A673 (cell line): ENCODE measurements around the gene TRAF3IP3. TPM values are rescaled to one million over a fixed set of nuclear protein-coding genes. Genes with fewer than 3 reads are reported as not detected.

Experiments
- BruUV-seq: library from RNA; stranded (reverse); fragments of 400-500 nt; replicated peaks from 2 replicates; lab custom pipeline; 2021; lab: Mats Ljungman, UMichigan
- CTCF ChIA-PET: fragments of 300-600 bp; sonication (Branson Sonifier 250); formaldehyde crosslinking; loops from one replicate; lab custom pipeline; 2022; ENCODE audit warnings: antibody characterized with exemption; lab: Charles Lee
- POLR2A ChIA-PET: fragments of 300-600 bp; sonication (Branson Sonifier 250); formaldehyde crosslinking; loops from one replicate; lab custom pipeline; 2022; ENCODE audit warnings: antibody characterized with exemption; ENCODE audit not compliant: low non-redundant PET; lab: Charles Lee
- DNase-seq: peaks from one replicate; pipeline ENCODE4 v3.0.0-alpha.2; 2015; ENCODE audit warnings: low spot score
- H3K27ac ChIP-seq: fragments of 200-600 bp; sonication (generic); 2 replicates; pipeline ENCODE4 v1.5.1; 2016; ENCODE audit warnings: mixed run types, low read depth, mild to moderate bottlenecking, mixed read lengths, antibody characterized with exemption, low read length; ENCODE audit not compliant: poor library complexity, severe bottlenecking
- H3K27me3 ChIP-seq: fragments of 200-600 bp; sonication (generic); replicated peaks from 2 replicates; pipeline ENCODE4 v1.6.1; 2017; ENCODE audit warnings: mixed run types, low read depth, mild to moderate bottlenecking, mixed read lengths, antibody characterized with exemption, low read length; ENCODE audit not compliant: insufficient read depth, poor library complexity
- H3K36me3 ChIP-seq: fragments of 200-600 bp; sonication (generic); 2 replicates; pipeline ENCODE4 v1.6.1; 2016; ENCODE audit warnings: mixed run types, mild to moderate bottlenecking, mixed read lengths, antibody characterized with exemption, low read length; ENCODE audit not compliant: insufficient read depth, poor library complexity, severe bottlenecking
- H3K4me1 ChIP-seq: fragments of 200-600 bp; sonication (generic); 2 replicates; pipeline ENCODE4 v1.6.1; 2017; ENCODE audit warnings: mixed run types, mild to moderate bottlenecking, mixed read lengths, antibody characterized with exemption, low read length; ENCODE audit not compliant: insufficient read depth, poor library complexity, severe bottlenecking
- H3K4me3 ChIP-seq: fragments of 200-600 bp; sonication (generic); 2 replicates; pipeline ENCODE4 v1.5.1; 2016; ENCODE audit warnings: low read depth, mixed run types, mild to moderate bottlenecking, mixed read lengths, low read length; ENCODE audit not compliant: poor library complexity, severe bottlenecking
- H3K9me3 ChIP-seq: fragments of 200-600 bp; sonication (generic); 2 replicates; pipeline ENCODE4 v1.6.1; 2016; ENCODE audit warnings: mixed run types, low read depth, mild to moderate bottlenecking, mixed read lengths, antibody characterized with exemption, low read length; ENCODE audit not compliant: poor library complexity, severe bottlenecking
- CTCF ChIP-seq: fragments of 300-800, 200-600 bp; sonication (generic); conservative IDR thresholded peaks from 2 replicates; pipeline ENCODE4 v1.5.1; 2017; ENCODE audit warnings: low read depth, mild to moderate bottlenecking, antibody characterized with exemption, low read length, moderate library complexity, mixed read lengths
- EZH2 ChIP-seq: fragments of 200-600 bp; sonication (generic); IDR thresholded peaks from 2 replicates; pipeline ENCODE4 v1.6.1; 2017; ENCODE audit warnings: borderline replicate concordance, low read depth, mild to moderate bottlenecking, mixed read lengths, antibody characterized with exemption, low read length; ENCODE audit not compliant: poor library complexity, severe bottlenecking
- intact Hi-C: fragments of 100-400 bp; cut with micrococcal nuclease; formaldehyde crosslinking; loops from one replicate; pipeline ENCODE4 v1.10.0; 2022; ENCODE audit not compliant: unreplicated experiment
- total RNA-seq: library from RNA; stranded (reverse); gene quantifications from 2 replicates; pipeline ENCODE4 v1.2.3, GENCODE V29; 2021

The TRAF3IP3 gene
- total RNA-seq, 1 experiment from 2014 or later = 1.6 TPM

DNA sequence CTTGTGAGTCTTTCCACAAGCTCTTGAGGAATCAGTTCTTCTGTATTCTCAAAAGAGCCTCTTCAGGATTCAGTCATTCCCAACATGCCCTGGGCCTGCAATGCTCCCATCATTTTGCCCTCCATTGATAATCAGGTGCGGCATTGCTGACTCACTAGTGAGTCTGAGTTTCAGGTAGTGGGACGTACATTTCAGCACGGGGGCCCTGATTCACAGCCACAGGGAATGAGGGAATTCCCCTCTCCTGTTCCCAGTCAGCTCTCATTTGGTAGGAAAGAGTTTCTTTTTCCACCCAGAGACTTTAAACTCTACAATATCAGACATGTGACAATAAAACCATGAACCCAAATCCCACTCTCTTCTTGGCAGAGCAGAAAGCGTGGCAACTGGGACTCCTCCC, 53.8 kb downstream of the TRAF3IP3 start:
- no peak for DNase-seq
- Histone ChIP-seq H3K4me3 (no peak overlapping the region), H3K36me3 (no peaks in the 10 kb centered on the region), H3K27ac (no peak overlapping the region), H3K4me1 (peaks cover 7% of the 10 kb centered on the region), H3K9me3 (no peaks in the 10 kb centered on the region), H3K27me3 (no peaks in the 10 kb centered on the region)
- BruUV-seq = no TSS peak
- CTCF ChIA-PET = no interaction called here
- TF ChIP-seq CTCF (no peak), EZH2 (no peak)
- POLR2A ChIA-PET = no interaction called here
- intact Hi-C loops = no loop called here

- H3K4me3 ChIP-seq = no peak overlapping the region
- H3K4me1 ChIP-seq = peaks cover 6% of the 10 kb centered on the region
- DNase-seq = no peak
- TF ChIP-seq EZH2 = no peak
- BruUV-seq = no TSS peak
- CTCF ChIA-PET = no interaction called here
- POLR2A ChIA-PET = no interaction called here
- H3K9me3 ChIP-seq = no peaks in the 10 kb centered on the region
- intact Hi-C loops = no loop called here
- H3K27ac ChIP-seq = no peak overlapping the region
- no peaks in the 10 kb centered on the region for H3K36me3 ChIP-seq
- no peaks in the 10 kb centered on the region for H3K27me3 ChIP-seq
Measured at GRCh38 chr1:209810783-209811182, 54.9 kb downstream of the TRAF3IP3 start.

GRCh38 chr1:209813902-209814301, 58.0 kb downstream of the TRAF3IP3 start:
- no TSS peak for BruUV-seq
- CTCF ChIA-PET = no interaction called here

More at GRCh38 chr1:209813902-209814301, 58.0 kb downstream of the TRAF3IP3 start:
- intact Hi-C loops = no loop called here
- POLR2A ChIA-PET = no interaction called here
- H3K36me3 ChIP-seq = no peaks in the 10 kb centered on the region
- H3K9me3 ChIP-seq = no peaks in the 10 kb centered on the region
- H3K4me1 ChIP-seq = no peaks in the 10 kb centered on the region
- H3K27ac ChIP-seq = no peak overlapping the region
- no peak overlapping the region for H3K4me3 ChIP-seq
- no peak for DNase-seq
- H3K27me3 ChIP-seq = no peaks in the 10 kb centered on the region
- TF ChIP-seq EZH2 = no peak
- no peak for TF ChIP-seq CTCF
